ENCODE data around the gene ACIN1.

ACIN1 gene

DNA sequence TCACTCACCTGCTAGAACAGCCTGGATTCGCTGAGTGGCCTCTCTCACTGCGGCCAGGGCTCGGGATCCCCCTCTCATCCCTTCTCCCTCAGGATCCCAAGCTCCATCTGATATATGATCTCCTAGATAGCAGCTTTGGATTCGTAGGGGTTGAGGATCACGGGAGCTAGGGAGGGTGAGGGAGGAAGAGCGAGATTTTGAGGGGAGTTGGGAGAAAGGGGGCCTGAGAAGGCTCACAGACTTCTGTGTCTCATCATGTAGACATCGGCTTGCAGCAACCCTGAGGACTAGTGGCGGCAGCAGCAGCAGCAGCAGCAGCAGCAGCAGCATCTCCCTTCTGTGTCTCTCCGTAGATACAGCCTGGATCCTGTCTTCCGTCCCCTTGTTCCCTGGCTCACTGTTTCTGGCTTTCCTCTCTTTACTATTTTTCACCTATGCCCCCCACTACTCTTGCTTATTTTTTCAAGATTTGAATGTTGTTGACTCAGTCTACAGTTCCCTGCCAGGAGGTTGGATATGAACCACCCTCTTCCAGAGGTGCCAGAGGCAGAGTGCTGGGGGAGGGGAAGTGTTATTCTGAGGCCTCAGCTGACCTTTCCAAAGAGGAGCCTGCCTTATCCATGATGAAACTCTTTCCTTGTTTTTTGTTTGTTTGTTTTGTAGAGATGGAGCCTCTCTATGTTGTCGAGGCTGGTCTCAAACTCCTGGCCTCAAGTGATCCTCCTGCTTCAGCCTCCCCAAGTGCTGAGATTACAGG is 9.8 kb upstream of the ACIN1 start, which contains the start of gene CIROP:
CIROP (minus strand) TSS at position 399 of the 757 bp plus-strand sequence; CDS start at position 330, 69 bp downstream.
- Mint-ChIP-seq H3K36me3 (peaks cover 3% of the 10 kb centered on the region in 2 donors), H3K27me3 (no peaks in the 10 kb centered on the region), H3K4me1 (peaks cover 10 to 15% of the 10 kb centered on the region in 2 donors), H3K27ac (no peak within 1 kb of the TSS), H3K4me3 (no peak within 1 kb of the TSS), H3K9me3 (no peaks in the 10 kb centered on the region)
- DNase-seq (no peak), ATAC-seq (replicated peaks) (no peak)

DNA sequence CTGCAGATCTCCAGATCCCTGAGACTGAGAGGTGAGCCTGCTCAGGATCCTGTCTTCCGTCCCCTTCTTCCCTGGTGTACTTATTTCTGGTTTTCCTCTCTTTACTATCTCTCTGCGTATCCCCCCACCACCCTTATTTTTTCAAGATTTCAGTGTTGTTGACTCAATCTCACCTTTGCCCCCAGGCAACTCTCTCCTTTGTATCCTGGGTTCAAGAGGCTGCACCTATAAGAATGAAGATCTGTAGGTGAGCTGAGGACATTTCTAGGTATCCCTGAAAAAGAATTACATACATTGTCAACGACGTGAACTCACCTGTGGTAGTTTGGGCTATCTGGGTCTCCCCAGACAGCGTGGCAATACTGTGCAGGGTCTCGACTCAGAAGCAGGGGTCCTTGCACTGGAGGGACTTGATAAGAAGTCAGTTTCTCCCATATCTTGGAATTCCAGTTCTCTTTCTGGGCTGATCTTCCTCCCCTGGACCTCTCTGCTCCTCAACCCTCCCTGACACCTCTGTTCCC is 9.2 kb upstream of the ACIN1 start:
- Mint-ChIP-seq H3K36me3 (peaks cover 3 to 10% of the 10 kb centered on the region in 2 donors), H3K4me3 (no peak overlapping the region), H3K27me3 (no peaks in the 10 kb centered on the region), H3K27ac (no peak overlapping the region), H3K4me1 (peaks cover 11 to 15% of the 10 kb centered on the region in 2 donors), H3K9me3 (no peaks in the 10 kb centered on the region)
- ATAC-seq (replicated peaks): no peak
- DNase-seq: no peak

- Mint-ChIP-seq H3K4me1 (peaks cover 11 to 15% of the 10 kb centered on the region in 2 donors), H3K36me3 (peaks cover 3 to 11% of the 10 kb centered on the region in 2 donors), H3K27ac (no peak overlapping the region), H3K9me3 (no peaks in the 10 kb centered on the region), H3K4me3 (no peak overlapping the region), H3K27me3 (no peaks in the 10 kb centered on the region)
- ATAC-seq (replicated peaks): no peak
- DNase-seq: no peak
Measured at GRCh38 chr14:23103581-23103980, 8.6 kb upstream of the ACIN1 start.

GRCh38 chr14:23102801-23103200 is 7.9 kb upstream of the ACIN1 start:
- peaks cover 11 to 16% of the 10 kb centered on the region in 2 donors for H3K4me1 Mint-ChIP-seq
- no peak overlapping the region for H3K4me3 Mint-ChIP-seq
- ATAC-seq (replicated peaks) (no peak), DNase-seq (no peak)
- no peaks in the 10 kb centered on the region for H3K27me3 Mint-ChIP-seq
- peaks cover 3 to 12% of the 10 kb centered on the region in 2 donors for H3K36me3 Mint-ChIP-seq
- no peaks in the 10 kb centered on the region for H3K9me3 Mint-ChIP-seq
- no peak overlapping the region for H3K27ac Mint-ChIP-seq

- Mint-ChIP-seq H3K4me1 (peaks cover 16 to 23% of the 10 kb centered on the region in 2 donors), H3K27ac (no peak overlapping the region), H3K4me3 (no peak overlapping the region), H3K36me3 (peaks cover 8 to 18% of the 10 kb centered on the region in 2 donors), H3K27me3 (no peaks in the 10 kb centered on the region), H3K9me3 (no peaks in the 10 kb centered on the region)
- DNase-seq: no peak
- no peak for ATAC-seq (replicated peaks)
Measured at GRCh38 chr14:23101986-23102625, 7.2 kb upstream of the ACIN1 start.

DNA sequence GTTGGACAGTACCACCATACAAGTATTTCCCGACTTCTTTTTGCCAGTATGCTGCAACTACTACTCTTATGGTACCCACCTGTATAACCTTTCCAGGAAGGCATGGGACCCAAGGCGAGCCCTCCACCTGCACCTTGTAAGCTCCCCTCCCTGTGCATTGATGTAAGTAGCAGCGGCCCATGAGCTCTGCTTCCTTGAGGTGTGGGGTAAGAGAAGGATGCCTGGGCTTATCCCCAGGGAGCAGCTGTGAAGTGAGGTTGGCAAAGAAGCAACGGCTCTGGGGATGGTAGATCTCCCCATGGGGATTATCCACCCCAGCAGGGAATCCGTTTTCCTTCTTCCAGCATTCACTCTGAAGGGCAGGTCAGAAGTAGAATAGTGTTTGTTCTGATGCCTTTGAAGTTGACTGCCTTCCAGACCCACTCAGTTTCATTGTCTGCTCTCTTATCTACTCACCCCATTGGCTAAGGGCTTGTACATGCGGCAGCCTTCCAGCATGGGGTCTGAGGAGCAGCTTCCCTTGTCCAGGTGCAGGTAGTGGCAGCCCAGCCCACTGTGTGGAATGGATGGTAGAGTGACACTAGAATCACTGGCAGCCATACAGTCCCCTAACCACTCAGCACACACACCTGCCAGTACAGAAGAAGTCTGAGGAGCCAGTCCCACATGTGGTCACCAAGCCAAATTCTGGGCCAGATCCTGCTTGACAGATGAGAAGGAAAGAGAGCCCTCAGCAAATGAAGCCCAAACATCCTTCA is 6.5 kb upstream of the ACIN1 start:
- H3K4me1 Mint-ChIP-seq: peaks cover 18 to 29% of the 10 kb centered on the region in 2 donors
- ATAC-seq (replicated peaks) (no peak), DNase-seq (no peak)
- no peaks in the 10 kb centered on the region for H3K27me3 Mint-ChIP-seq
- H3K27ac Mint-ChIP-seq: no peak overlapping the region
- no peak overlapping the region for H3K4me3 Mint-ChIP-seq
- H3K9me3 Mint-ChIP-seq: no peaks in the 10 kb centered on the region
- peaks cover 12 to 20% of the 10 kb centered on the region in 2 donors for H3K36me3 Mint-ChIP-seq

DNA sequence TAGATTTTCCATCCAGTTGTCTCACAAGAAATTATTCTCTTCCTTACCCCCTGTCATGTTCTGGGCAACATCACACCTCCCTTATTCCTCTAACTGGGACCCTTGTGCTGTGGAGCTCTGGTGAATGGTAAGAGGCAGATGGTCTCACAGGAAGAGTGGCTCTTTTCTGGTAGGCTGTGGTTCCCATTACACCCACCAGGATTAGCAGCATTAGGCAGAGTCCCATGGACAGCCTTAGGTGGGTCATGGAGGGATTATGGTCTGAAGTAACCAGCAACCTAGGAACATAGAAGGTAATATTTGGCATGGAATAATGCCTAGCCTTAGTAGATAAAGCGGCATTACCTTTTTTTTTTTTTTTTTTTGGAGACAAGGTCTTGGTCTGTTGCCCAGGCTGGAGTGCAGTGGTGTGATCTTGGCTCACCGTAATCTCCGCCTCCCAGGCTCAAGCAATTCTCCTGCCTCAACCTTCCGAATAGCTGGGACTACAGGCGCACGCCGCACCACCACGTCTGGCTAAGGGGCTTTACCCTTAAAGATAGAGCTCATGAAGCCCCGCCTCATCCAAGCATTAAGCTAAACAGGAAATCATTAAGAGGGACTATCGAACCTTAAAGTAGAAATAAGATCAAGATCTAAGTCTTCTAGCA is 4.4 kb upstream of the ACIN1 start:
- ATAC-seq (replicated peaks): no peak
- no peaks in the 10 kb centered on the region for H3K27me3 Mint-ChIP-seq

GRCh38 chr14:23097786-23098185 is 2.9 kb upstream of the ACIN1 start:
- peaks cover 22 to 32% of the 10 kb centered on the region in 2 donors for H3K4me1 Mint-ChIP-seq

More for the DNA sequence above, 4.4 kb upstream of the ACIN1 start:
- peaks cover 15 to 24% of the 10 kb centered on the region in 2 donors for H3K4me1 Mint-ChIP-seq
- no peak overlapping the region for H3K27ac Mint-ChIP-seq
- H3K36me3 Mint-ChIP-seq: peaks cover 12 to 20% of the 10 kb centered on the region in 2 donors
- H3K4me3 Mint-ChIP-seq: no peak overlapping the region
- DNase-seq: no peak
- no peaks in the 10 kb centered on the region for H3K9me3 Mint-ChIP-seq

GRCh38 chr14:23095196-23096108 is 516 bp upstream of the ACIN1 start, which contains the start of gene C14orf119:
C14orf119 (plus strand) TSS chr14:23095505; CDS start chr14:23097659, 2,154 bp downstream.
- Mint-ChIP-seq H3K27me3 (no peaks in the 10 kb centered on the region), H3K9me3 (no peaks in the 10 kb centered on the region), H3K4me1 (peaks cover 27 to 31% of the 10 kb centered on the region in 2 donors), H3K4me3 (no peak within 1 kb of the TSS), H3K27ac (no peak within 1 kb of the TSS), H3K36me3 (peaks cover 18 to 33% of the 10 kb centered on the region in 2 donors)
- DNase-seq (peak; percentile 100), ATAC-seq (replicated peaks) (peak; percentile 91)

More at GRCh38 chr14:23097786-23098185, 2.9 kb upstream of the ACIN1 start:
- Mint-ChIP-seq H3K36me3 (peaks cover 12 to 24% of the 10 kb centered on the region in 2 donors), H3K4me3 (peak overlapping the region in 1 of 2 donors; percentile 8), H3K9me3 (no peaks in the 10 kb centered on the region), H3K27ac (no peak overlapping the region), H3K27me3 (no peaks in the 10 kb centered on the region)
- no peak for DNase-seq
- ATAC-seq (replicated peaks): no peak

DNA sequence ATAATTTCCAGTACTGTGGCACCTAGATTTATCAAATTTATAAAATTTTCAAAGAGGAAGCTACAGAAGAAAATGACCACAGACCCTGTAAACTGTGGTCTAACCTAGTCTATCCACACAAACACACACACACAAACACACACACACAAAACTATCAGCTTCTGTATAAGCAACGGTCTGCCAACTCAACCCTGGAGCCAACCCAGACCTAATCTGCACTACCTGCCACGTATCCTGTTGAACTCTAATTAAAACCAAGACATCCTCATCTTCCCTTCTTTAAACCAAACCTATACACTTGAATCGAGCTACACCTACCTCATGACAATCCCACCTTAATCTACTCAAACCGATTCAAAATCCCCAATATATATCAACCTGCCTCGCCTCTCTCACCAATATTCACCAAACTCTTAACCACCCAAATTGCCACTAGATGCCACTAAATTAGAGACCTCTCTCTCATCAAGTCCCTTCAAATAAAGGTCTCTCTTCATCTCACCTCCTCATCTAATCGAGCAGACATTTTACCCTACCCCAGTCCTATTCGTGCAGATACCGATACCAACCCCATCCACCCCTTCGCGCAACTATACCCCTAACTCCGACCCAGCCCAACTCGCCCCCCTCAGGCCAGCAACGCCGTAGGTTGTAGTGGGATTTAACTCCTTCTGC is 808 bp downstream of the ACIN1 start:
- DNase-seq (no peak), ATAC-seq (replicated peaks) (no peak)
- no peaks in the 10 kb centered on the region for H3K27me3 Mint-ChIP-seq
- peaks cover 22 to 24% of the 10 kb centered on the region in 2 donors for H3K4me1 Mint-ChIP-seq
- H3K27ac Mint-ChIP-seq: no peak overlapping the region
- peaks cover 20 to 35% of the 10 kb centered on the region in 2 donors for H3K36me3 Mint-ChIP-seq
- H3K9me3 Mint-ChIP-seq: no peaks in the 10 kb centered on the region
- no peak overlapping the region for H3K4me3 Mint-ChIP-seq

- H3K4me1 Mint-ChIP-seq: peaks cover 22 to 24% of the 10 kb centered on the region in 2 donors
- no peak for DNase-seq
- no peak overlapping the region for H3K4me3 Mint-ChIP-seq
- H3K27me3 Mint-ChIP-seq: no peaks in the 10 kb centered on the region
- H3K36me3 Mint-ChIP-seq: peaks cover 20 to 34% of the 10 kb centered on the region in 2 donors
- no peaks in the 10 kb centered on the region for H3K9me3 Mint-ChIP-seq
- H3K27ac Mint-ChIP-seq: peak overlapping the region; percentile 14
- no peak for ATAC-seq (replicated peaks)
Measured at GRCh38 chr14:23093526-23093925, 1.4 kb downstream of the ACIN1 start.

DNA sequence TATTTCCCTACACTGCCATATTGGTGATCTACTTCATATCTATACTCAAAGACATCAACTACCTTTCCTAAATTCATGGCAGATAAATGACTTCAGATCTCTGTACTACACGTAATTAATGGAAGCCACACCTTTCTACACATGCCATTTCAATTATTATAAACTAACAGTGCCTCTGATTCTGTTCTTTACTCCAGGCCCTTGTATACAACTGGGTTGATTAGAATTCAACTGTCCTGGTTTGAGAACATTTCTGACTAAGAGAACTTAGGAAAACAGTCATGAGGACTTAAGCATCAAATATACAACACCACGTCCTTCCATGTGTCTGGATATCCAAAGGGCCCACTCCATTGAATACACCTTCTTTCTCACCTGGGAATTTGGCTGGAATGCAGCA is 1.8 kb downstream of the ACIN1 start:
- ATAC-seq (replicated peaks): no peak
- Mint-ChIP-seq H3K27ac (peak overlapping the region; percentile 14), H3K4me3 (peak overlapping the region in 1 of 2 donors; percentile 2), H3K4me1 (peaks cover 22 to 24% of the 10 kb centered on the region in 2 donors), H3K27me3 (no peaks in the 10 kb centered on the region), H3K36me3 (peaks cover 20 to 34% of the 10 kb centered on the region in 2 donors), H3K9me3 (no peaks in the 10 kb centered on the region)
- DNase-seq: no peak
